ENCODE data around the gene NPLOC4. TPM values are rescaled to one million over a fixed set of nuclear protein-coding genes. Genes with fewer than 3 reads are reported as not detected.

NPLOC4 gene
- total RNA-seq, 2 donors from 2014 or later: 43.8 to 63.0 TPM

- H3K4me1 ChIP-seq: peaks cover 13% of the 10 kb centered on the region
- no peaks in the 10 kb centered on the region for H3K27me3 ChIP-seq
- ATAC-seq (peak; percentile 51), DNase-seq (peak in 2 of 4 donors; percentile 56 to 67)
- 76% methylated on average over 46 of the region's 62 CpGs; no CpG with 5 or more reads in 1 of the 2 donors for WGBS, 2 donors
- H3K9me3 ChIP-seq: no peaks in the 10 kb centered on the region
- H3K4me3 ChIP-seq: no peak overlapping the region
- TF ChIP-seq POLR2A (IDR thresholded peaks at IDR 0.05) (no peak), CTCF (IDR thresholded peaks at IDR 0.05) (no peak)
- H3K36me3 ChIP-seq (replicated peaks in 1 of 2; ENCODE audit: insufficient read depth in 1 of 2, low read depth in 2 of 2): no peaks in the 10 kb centered on the region
- intact Hi-C loops (cut with DNase I): no loop called here
- no peak overlapping the region for H3K27ac ChIP-seq
Observed at GRCh38 chr17:81528651-81529436, 108.1 kb downstream of the NPLOC4 start.

DNA sequence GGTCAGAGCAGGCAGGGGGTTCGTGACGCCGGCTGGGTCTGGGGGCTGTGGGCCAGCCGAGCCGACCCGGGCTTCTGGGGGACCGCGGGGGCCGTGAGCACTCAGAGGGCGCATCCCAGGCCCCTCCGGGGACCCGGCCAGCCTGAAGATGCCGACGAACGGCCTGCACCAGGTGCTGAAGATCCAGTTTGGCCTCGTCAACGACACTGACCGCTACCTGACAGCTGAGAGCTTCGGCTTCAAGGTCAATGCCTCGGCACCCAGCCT is 108.6 kb downstream of the NPLOC4 start:
- H3K9me3 ChIP-seq: no peaks in the 10 kb centered on the region
- no peak for ATAC-seq
- H3K4me3 ChIP-seq: no peak overlapping the region
- intact Hi-C loops (cut with DNase I): no loop called here
- H3K27ac ChIP-seq: no peak overlapping the region
- no peak for DNase-seq
- no peaks in the 10 kb centered on the region for H3K36me3 ChIP-seq (replicated peaks in 1 of 2; ENCODE audit: insufficient read depth in 1 of 2, low read depth in 2 of 2)
- no peaks in the 10 kb centered on the region for H3K27me3 ChIP-seq
- TF ChIP-seq CTCF (IDR thresholded peaks at IDR 0.05) (no peak), POLR2A (IDR thresholded peaks at IDR 0.05) (no peak)
- WGBS, 2 donors: 50% methylated on average over 17 of the region's 20 CpGs; no CpG with 5 or more reads in 1 of the 2 donors
- peaks cover 13% of the 10 kb centered on the region for H3K4me1 ChIP-seq

- ATAC-seq (no peak), DNase-seq (no peak)
- Histone ChIP-seq H3K27me3 (no peaks in the 10 kb centered on the region), H3K4me3 (no peak within 1 kb of the TSS), H3K36me3 (replicated peaks in 1 of 2; ENCODE audit: insufficient read depth in 1 of 2, low read depth in 2 of 2) (no peaks in the 10 kb centered on the region), H3K9me3 (no peaks in the 10 kb centered on the region), H3K27ac (no peak within 1 kb of the TSS), H3K4me1 (peaks cover 13% of the 10 kb centered on the region)
- intact Hi-C loops (cut with DNase I): no loop called here
- WGBS, 2 donors: 50 to 68% methylated on average over 20 to 40 of the region's 42 CpGs
- TF ChIP-seq CTCF (IDR thresholded peaks at IDR 0.05): no peak
- no peak for TF ChIP-seq POLR2A (IDR thresholded peaks at IDR 0.05)
Observed at GRCh38 chr17:81527591-81528383, 109.1 kb downstream of the NPLOC4 start, which contains the start of gene FSCN2. Gene FSCN2 (plus strand): TSS chr17:81528377. CDS start chr17:81528532, 155 bp downstream.

GRCh38 chr17:81526662-81527571 is 110.0 kb downstream of the NPLOC4 start:
- no peak overlapping the region for H3K27ac ChIP-seq
- H3K4me1 ChIP-seq: peaks cover 13% of the 10 kb centered on the region
- 86 to 89% methylated on average over 15 to 20 of the region's 21 CpGs for WGBS, 2 donors
- intact Hi-C loops (cut with DNase I): no loop called here
- TF ChIP-seq CTCF (IDR thresholded peaks at IDR 0.05) (no peak), POLR2A (IDR thresholded peaks at IDR 0.05) (no peak)
- no peak for DNase-seq
- H3K9me3 ChIP-seq: no peaks in the 10 kb centered on the region
- no peak overlapping the region for H3K4me3 ChIP-seq
- no peaks in the 10 kb centered on the region for H3K27me3 ChIP-seq
- ATAC-seq: no peak
- H3K36me3 ChIP-seq (replicated peaks in 1 of 2; ENCODE audit: insufficient read depth in 1 of 2, low read depth in 2 of 2): no peaks in the 10 kb centered on the region

All from body of pancreas (tissue), 4 donors.